HG03354 (cell line): ENCODE measurements around the gene HCFC1R1.
A peak's percentile ranks its signal among the peaks of the same experiment; 100 is the strongest.

Experiments
- ATAC-seq: cut with Tn5 transposase; IDR thresholded peaks from one replicate; pipeline ENCODE4 v1.9.1; 2021; ENCODE audit warnings: mild to moderate bottlenecking; ENCODE audit not compliant: unreplicated experiment, poor library complexity, severe bottlenecking

Gene HCFC1R1

GRCh38 chr16:3007059-3007956 is 16.4 kb downstream of the HCFC1R1 start:
- ATAC-seq = no peak

GRCh38 chr16:3004781-3005284 is 18.9 kb downstream of the HCFC1R1 start:
- no peak for ATAC-seq

GRCh38 chr16:3004319-3004718 is 19.4 kb downstream of the HCFC1R1 start:
- ATAC-seq = peak; percentile 12

- ATAC-seq = peak; percentile 90
Observed at GRCh38 chr16:3003582-3004270, 20.0 kb downstream of the HCFC1R1 start.

GRCh38 chr16:3001316-3001715 is 22.4 kb downstream of the HCFC1R1 start:
- ATAC-seq = no peak

- ATAC-seq = no peak
Observed at GRCh38 chr16:3000540-3000939, 23.2 kb downstream of the HCFC1R1 start.

- ATAC-seq = no peak
Observed at GRCh38 chr16:2999929-3000328, 23.8 kb downstream of the HCFC1R1 start.

- ATAC-seq = no peak
Observed at GRCh38 chr16:2996298-2996697, 27.4 kb downstream of the HCFC1R1 start.

- no peak for ATAC-seq
Observed at GRCh38 chr16:2992383-2993081, 31.2 kb downstream of the HCFC1R1 start.

- no peak for ATAC-seq
Observed at GRCh38 chr16:2991566-2992261, 32.0 kb downstream of the HCFC1R1 start.

- no peak for ATAC-seq
Observed at GRCh38 chr16:2990891-2991290, 32.9 kb downstream of the HCFC1R1 start.

GRCh38 chr16:2988590-2989099 is 35.1 kb downstream of the HCFC1R1 start:
- ATAC-seq = no peak

GRCh38 chr16:2987833-2988232 is 35.9 kb downstream of the HCFC1R1 start:
- no peak for ATAC-seq

GRCh38 chr16:2987286-2987685 is 36.5 kb downstream of the HCFC1R1 start:
- no peak for ATAC-seq

- no peak for ATAC-seq
Observed at GRCh38 chr16:2986623-2987188, 37.0 kb downstream of the HCFC1R1 start.

GRCh38 chr16:2985893-2986355 is 37.8 kb downstream of the HCFC1R1 start:
- ATAC-seq = no peak

GRCh38 chr16:2985462-2985861 is 38.3 kb downstream of the HCFC1R1 start:
- ATAC-seq = no peak

GRCh38 chr16:2983706-2984136 is 40.0 kb downstream of the HCFC1R1 start:
- no peak for ATAC-seq

- ATAC-seq = no peak
Observed at GRCh38 chr16:2982402-2982801, 41.3 kb downstream of the HCFC1R1 start.
